Measurements from ENCODE around the gene SULT4A1.

Gene SULT4A1

DNA sequence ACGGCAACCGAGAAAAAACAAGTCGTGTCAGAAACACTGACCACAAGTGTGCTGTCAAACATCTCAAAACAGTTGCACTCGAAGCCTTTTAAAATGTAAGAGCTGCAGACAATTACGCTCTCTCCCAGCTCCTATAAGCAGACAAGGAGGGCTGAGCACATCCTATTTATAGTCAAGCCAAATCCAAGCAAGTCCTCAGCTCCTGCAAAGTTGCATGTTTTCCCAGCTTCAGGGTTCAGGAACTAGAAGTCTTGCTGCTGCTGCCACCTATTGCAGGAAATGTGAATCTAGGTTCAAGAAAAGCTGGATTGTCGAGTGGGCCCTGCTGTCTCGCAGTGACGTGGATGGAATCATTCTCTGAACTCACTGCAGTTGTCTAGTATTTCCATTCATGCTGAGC lies 65.7 kb downstream of the SULT4A1 start:
- peak; percentile 31 for DNase-seq

DNA sequence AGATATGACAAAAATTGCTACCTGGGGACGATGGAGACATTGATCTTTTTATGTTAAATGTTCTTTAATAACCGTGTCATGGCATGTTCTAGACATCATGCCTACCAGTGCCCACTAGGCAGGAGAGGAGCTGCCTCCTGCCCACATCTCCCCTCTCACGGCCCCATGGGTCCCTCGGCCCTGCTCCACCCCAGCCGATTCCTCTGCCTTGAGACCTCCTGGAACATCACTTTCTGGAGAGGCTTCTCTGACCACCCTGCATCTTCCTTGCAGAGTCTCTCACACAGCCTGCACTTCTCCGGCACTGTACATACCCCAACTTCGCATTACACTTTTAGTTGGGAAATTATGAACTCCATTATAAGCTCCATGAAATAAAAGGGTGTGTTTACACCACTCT lies 67.0 kb downstream of the SULT4A1 start:
- no peak for DNase-seq

DNA sequence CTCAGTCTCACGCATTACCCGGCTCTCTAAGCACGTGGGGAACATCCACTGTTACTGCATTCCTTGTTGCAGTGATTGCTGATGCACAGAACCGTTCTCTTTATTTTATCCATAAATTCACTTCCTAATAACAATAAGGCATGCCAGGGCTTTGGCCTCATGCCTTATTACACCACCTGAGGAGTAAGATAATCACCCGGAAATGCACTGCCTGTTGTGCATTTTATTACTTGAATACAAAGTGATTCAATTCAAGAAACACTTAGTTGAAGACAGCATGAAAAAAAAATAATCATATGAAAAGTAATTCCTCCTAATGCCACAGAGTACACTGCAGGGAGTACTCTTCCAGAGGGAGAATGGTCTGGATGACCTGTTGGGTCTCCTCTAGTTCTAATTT lies 69.4 kb downstream of the SULT4A1 start:
- DNase-seq = no peak

DNA sequence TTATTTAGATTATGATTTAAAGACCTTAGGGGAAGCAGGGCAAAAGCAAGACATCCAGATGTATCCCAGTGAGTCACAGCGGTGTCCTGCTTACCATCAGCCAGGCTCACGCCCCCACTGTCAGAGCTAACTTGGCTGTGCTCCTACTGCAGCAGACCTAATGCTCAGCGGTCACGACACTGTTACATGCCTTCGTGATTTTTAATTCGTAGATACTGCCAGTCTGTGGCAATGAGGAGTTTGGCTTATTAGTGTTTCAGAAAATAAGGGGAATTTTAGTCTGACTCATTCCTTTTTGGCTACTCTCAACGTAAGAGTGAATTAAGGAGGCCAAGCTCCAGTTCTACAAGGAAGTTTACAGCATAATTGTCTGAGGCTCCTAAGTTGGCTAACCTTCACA lies 72.9 kb downstream of the SULT4A1 start:
- DNase-seq = peak; percentile 89

DNA sequence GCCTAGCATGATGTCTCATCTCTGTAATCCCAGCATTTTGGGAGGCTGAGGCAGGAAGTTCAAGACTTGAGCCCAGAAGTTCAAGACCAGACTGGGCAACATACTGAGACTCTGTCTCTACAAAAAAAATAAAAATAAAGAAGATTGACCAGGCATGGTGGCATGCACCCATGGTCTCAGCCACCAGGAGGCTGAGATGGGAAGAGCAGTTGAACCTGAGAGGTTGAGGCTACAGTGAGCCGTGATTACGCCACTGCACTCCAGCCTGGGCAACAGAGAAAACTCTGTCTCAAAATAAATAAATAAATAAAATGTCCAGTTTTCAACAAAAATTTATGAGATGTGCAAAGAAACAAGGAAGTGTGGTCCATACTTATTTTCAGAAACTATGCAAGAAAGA lies 78.5 kb downstream of the SULT4A1 start:
- DNase-seq = no peak

DNA sequence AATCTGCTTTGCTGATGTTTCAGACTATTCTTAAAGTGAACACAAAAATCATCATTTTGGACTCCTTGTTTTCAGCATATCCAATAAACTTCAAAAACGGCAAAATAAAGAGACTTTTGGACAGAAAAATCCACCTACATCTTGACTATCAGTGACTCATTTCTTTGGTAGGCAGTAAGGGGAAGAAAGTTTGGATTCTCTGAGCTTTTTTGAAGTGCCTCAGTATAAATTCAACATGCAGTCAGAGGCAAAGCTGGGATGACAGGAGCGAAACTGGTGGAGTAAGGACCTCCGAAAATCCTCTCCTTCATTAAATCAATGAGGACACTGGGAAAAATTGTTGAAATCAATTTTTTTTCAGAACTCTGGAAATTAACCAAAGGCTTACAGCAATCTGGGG lies 79.9 kb downstream of the SULT4A1 start:
- DNase-seq = peak; percentile 5

DNA sequence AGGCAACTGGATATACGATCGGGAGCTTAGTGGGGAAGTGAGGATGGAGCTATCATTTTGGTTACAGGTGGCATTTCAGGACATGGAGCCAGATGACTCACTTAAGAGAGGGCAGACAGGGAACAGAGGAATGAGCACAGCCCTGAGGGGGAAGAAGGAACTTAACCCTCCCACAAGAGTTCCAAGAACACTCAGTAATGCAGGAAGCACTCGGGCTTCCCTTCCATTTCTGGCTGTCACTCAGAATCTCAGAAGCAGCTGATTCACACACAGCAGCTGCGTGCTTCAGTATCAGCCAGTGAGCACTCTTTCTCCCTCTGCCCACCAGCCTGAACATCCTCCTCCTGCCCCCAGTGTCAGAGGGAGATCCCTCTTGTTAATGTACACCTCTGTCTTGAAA lies 85.0 kb downstream of the SULT4A1 start:
- peak; percentile 69 for DNase-seq

DNA sequence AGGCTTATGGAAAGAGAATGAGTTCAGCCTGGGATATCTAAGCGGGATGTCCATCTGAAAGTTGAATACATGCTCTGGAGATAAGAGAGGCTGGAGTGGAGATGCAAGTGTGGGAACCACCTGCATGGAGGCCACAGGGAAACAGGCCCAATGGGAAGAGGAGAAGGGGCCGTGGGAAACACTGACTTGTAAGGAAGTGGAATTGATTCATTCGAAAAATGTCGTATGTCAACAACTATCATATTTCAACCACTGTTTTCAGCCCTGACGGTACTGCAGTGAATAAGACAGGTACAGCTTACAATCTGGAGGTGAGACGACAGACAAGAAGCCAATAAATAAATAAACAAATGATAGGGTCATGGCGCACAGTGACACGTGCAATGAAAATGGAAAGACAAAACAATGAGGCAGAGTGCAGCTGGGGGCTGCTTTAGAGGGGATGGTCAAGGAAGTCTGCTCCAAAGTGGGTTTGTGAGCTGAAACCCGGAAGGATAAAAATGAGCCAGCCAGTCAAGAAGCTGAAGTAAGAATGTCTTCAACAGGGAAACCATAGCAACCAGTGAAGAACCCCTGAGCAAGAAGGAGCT lies 86.1 kb downstream of the SULT4A1 start:
- DNase-seq = no peak
